Right cardiac atrium (tissue), 5 donors: ENCODE data around the gene CD82. TPM values are rescaled to one million over a fixed set of nuclear protein-coding genes. Genes with fewer than 3 reads are reported as not detected.

Experiments
- ATAC-seq, 2 donors: fragments of 200-7000 bp; cut with Tn5 transposase; one replicate each; pipeline versions ENCODE4 v1.8.0 to v1.9.1; 2020; ENCODE audit warnings: moderate library complexity in 2 of 2, mild to moderate bottlenecking in 1 of 2
- DNase-seq, 3 donors: peaks; one replicate each; pipeline ENCODE4 v3.0.0-alpha.2; 2020
- H3K27ac ChIP-seq: one replicate; pipeline ENCODE4 v1.5.1; 2013; ENCODE audit warnings: mild to moderate bottlenecking, low read length, control low read depth, moderate library complexity
- H3K27me3 ChIP-seq: one replicate; pipeline ENCODE4 v1.6.1; 2013; ENCODE audit not compliant: control insufficient read depth, insufficient read depth
- H3K4me1 ChIP-seq: one replicate; pipeline ENCODE4 v1.6.1; 2013; ENCODE audit warnings: low read length; ENCODE audit not compliant: control insufficient read depth, insufficient read depth
- H3K4me3 ChIP-seq: one replicate; pipeline ENCODE4 v1.5.1; 2013; ENCODE audit warnings: low read length, control low read depth
- H3K9me3 ChIP-seq: one replicate; pipeline ENCODE4 v1.6.1; 2013; ENCODE audit warnings: low read length; ENCODE audit not compliant: control insufficient read depth
- WGBS: extraction: QIAGEN DNeasy Blood & Tissue Kit; methylation state at CpG from one replicate; pipeline ENCODE4 v1.1.7; 2013; 5-methylcytosine and 5-hydroxymethylcytosine counted together
- intact Hi-C, 4 donors: fragments of 100-400 bp; cut with DNase I; formaldehyde crosslinking; loops; one replicate each; pipeline versions ENCODE4 v1.11.0 to v1.14.0; 2022 to 2023
- long read RNA-seq, 4 donors: library from polyadenylated mRNA; unstranded; transcript quantifications; one replicate each; pipeline ENCODE4 v2.0.0, GENCODE V29; 2020 to 2021
- polyA plus RNA-seq: library from polyadenylated mRNA; stranded (reverse); fragments of 200-250 nt; gene quantifications from one replicate; pipeline ENCODE4 v1.2.3, GENCODE V29; 2013
- total RNA-seq, 4 donors: library from RNA; stranded (reverse); fragmentation: NEBNext Ultra II Directional; extraction: Animal tissue kit (Norgen Biotek cat#: 25700); gene quantifications; one replicate each; pipeline ENCODE4 v1.2.1, GENCODE V29; 2021
- donor health status: healthy with polysubstance abuse.
- donor health status: DM: no; HTN: yes; CAD: no.
- donor health status: DM: no; HTN: no; CAD: no.
- donor health status: DM: no; HTN: yes; CAD: no; lungs with severe emphysema.
- donor health status: DM: yes; HTN: yes; CAD: no.

CD82 gene, protein sequence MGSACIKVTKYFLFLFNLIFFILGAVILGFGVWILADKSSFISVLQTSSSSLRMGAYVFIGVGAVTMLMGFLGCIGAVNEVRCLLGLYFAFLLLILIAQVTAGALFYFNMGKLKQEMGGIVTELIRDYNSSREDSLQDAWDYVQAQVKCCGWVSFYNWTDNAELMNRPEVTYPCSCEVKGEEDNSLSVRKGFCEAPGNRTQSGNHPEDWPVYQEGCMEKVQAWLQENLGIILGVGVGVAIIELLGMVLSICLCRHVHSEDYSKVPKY
- total RNA-seq (10 to 100 TPM; 16.7 to 33.6 (median 27.3) TPM), polyA plus RNA-seq (23.8 TPM)
- long read RNA-seq, donor 1, transcript CD82-201 (10 exons, 2,289 nt) = major isoform, 46 of 54 reads
- long read RNA-seq, donor 1, partial matches to known transcripts = 3 of 54 reads
- long read RNA-seq, donor 1, other reads (novel, unspliced or antisense) = 5 of 54 reads
- long read RNA-seq, donor 2, transcript CD82-201 (10 exons, 2,289 nt) = major isoform, 25 of 28 reads
- long read RNA-seq, donor 2, partial matches to known transcripts = 1 of 28 reads
- long read RNA-seq, donor 2, other reads (novel, unspliced or antisense) = 2 of 28 reads
- long read RNA-seq, donor 3, transcript CD82-201 (10 exons, 2,289 nt) = major isoform, 73 of 77 reads
- long read RNA-seq, donor 3, partial matches to known transcripts = 2 of 77 reads
- long read RNA-seq, donor 3, other reads (novel, unspliced or antisense) = 2 of 77 reads
- long read RNA-seq, donor 4, transcript CD82-201 (10 exons, 2,289 nt) = major isoform, 17 of 19 reads
- long read RNA-seq, donor 4, partial matches to known transcripts = 2 of 19 reads
- long read RNA-seq, donor 4, other reads (novel, unspliced or antisense) = 0 of 19 reads

DNA sequence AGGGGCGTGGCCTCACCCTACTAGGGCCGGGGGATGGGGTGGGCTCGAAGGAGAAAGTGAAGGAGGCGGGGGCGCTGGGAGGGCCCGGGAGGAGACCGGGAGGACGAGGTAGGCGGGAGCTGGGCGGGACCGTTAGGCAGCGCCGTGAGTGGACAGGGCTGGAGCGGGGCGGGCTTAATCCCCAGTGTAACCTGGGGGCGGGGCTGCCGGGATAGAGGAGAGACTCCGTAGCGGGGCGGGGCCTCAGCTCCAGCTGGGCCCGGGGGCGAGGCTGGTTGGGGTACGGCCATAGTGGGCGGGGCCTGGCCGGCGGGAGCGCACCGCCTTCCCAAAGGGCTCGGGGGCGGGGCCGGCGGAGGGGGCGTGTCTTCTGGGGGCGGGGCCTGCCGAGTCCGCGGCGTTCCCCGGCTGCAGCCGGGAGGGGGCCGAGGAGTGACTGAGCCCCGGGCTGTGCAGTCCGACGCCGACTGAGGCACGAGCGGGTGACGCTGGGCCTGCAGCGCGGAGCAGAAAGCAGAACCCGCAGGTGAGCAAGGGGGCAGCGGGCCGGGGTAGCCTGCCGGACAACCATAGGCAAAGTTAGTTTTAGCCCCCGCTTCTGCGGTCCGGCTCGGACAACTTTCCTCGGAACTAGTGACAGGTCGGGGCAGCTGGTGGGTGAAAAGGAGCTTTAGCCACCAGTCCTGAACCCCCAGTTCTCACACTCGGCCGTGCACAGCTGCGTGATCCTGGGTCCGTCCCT is at the start of gene CD82:
CD82 (plus strand) TSS at position 453 of the 742 bp plus-strand sequence. CDS start 29,000 bp downstream, outside the sequence.
- no peaks in the 10 kb centered on the region for H3K9me3 ChIP-seq
- intact Hi-C loops = loop anchor here in 2 of 4 donors (2.0 to 10.0 kb wide), 3 partner anchors 37 to 349 kb away; no protein-coding TSS in a partner anchor
- H3K27me3 ChIP-seq = no peaks in the 10 kb centered on the region
- H3K4me3 ChIP-seq = peak within 1 kb of the TSS; percentile 59
- 2% methylated on average over 64 of the region's 64 CpGs for WGBS
- peaks cover 26% of the 10 kb centered on the region for H3K4me1 ChIP-seq
- ATAC-seq (peak; percentile 98), DNase-seq (peak; percentile 100)
- H3K27ac ChIP-seq = peak within 1 kb of the TSS; percentile 83

DNA sequence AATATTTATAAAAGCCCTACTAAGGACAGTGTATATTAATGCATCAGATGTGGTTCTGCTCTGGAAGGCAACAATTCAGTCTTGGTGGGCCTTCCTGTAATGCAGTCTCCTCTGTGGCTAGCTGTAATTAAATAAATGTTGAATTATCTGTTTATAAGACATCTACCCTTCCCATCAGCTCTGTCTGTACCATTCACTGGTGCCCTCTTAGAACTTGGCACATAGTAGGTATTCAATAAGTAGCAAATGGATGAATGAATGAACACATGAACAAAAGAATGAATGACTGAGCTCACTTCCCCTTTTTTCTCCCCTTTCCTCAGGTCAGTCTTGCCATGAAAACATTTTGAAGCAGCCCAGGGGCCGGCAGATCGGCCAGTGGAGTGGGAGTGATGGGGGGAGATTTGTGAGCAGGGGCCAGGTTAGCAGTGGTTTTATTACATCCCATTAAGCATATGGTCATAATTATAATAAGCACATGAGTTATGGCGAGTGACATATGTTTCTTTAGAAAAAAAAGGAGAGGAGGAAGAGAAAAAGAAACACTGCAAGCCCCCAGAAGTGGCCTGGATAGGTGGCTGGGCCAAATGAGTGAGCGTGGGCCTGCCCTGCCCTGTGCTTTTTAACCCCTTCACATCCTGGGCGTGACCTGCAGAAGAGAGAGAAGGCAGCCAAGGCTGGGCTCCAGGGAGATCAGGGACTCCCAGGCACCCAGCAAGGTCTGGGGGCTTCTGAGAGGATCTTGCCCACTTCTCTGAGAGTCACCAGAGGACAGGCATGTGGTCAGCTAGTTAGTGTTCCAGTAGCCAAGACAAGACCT is 48.6 kb upstream of the CD82 start:
- WGBS = 84% methylated on average over 5 of the region's 5 CpGs
- no peak for ATAC-seq

DNA sequence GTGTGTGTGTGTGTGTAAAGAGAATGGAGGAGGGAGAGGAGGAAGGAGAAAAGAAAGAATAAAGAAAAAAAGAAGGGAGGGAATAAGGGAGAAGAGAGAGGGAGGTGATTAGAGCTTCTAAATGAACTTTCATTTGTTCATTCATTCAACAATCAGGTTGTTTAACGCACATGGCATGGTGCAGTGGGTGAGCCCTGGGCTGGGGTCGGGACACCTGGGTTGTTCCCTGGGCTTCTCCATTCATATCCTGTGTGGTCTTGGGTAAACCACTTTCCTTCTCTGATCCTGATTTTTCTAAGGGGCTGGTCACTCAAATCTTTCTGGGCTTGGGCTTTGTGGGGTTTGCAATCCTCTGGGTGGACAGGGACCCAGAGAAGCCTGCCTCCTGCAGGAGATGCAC is 47.9 kb upstream of the CD82 start:
- Histone ChIP-seq H3K27ac (no peak overlapping the region), H3K9me3 (no peaks in the 10 kb centered on the region), H3K4me1 (peaks cover 2% of the 10 kb centered on the region), H3K27me3 (no peaks in the 10 kb centered on the region), H3K4me3 (no peak overlapping the region)
- intact Hi-C loops = no loop called here
- 87% methylated on average over 2 of the region's 2 CpGs for WGBS
- ATAC-seq (no peak), DNase-seq (no peak)

More for the DNA sequence above, 48.6 kb upstream of the CD82 start:
- intact Hi-C loops = no loop called here
- DNase-seq = no peak
- H3K27ac ChIP-seq = no peak overlapping the region
- no peaks in the 10 kb centered on the region for H3K9me3 ChIP-seq
- H3K4me3 ChIP-seq = no peak overlapping the region
- H3K27me3 ChIP-seq = no peaks in the 10 kb centered on the region
- peaks cover 2% of the 10 kb centered on the region for H3K4me1 ChIP-seq

DNA sequence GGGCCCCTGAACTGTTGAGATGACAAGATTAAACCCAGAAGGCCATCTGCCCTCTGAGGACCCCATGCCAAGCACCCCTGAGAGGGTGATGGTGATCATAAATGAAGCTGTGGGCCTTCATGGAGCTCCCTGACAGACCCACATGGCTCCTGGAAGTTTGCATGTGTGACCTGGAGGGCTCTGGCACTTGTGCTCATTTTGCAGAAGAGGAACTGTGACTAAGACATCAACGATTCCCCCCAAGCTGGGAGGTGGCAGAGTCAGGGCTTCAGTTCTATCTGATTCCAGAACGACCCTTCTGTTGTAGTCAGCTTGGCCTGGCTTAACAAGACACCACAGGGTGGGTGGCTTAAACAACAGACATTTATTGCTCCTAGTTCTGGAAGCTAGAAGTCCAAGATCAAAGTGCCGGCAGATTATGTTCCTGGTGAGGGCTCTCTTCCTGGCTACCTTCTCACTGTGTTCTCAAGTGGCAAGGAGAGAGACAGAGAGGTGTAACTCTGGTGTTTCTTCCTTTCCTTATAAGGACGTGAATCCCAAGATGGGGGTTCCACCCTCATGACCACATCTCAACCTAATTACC is 46.4 kb upstream of the CD82 start:
- no peak overlapping the region for H3K4me3 ChIP-seq
- ATAC-seq = no peak
- H3K4me1 ChIP-seq = peaks cover 2% of the 10 kb centered on the region
- DNase-seq = no peak
- WGBS = 81% methylated on average over 4 of the region's 4 CpGs
- no peaks in the 10 kb centered on the region for H3K9me3 ChIP-seq
- intact Hi-C loops = no loop called here
- H3K27me3 ChIP-seq = no peaks in the 10 kb centered on the region
- no peak overlapping the region for H3K27ac ChIP-seq

DNA sequence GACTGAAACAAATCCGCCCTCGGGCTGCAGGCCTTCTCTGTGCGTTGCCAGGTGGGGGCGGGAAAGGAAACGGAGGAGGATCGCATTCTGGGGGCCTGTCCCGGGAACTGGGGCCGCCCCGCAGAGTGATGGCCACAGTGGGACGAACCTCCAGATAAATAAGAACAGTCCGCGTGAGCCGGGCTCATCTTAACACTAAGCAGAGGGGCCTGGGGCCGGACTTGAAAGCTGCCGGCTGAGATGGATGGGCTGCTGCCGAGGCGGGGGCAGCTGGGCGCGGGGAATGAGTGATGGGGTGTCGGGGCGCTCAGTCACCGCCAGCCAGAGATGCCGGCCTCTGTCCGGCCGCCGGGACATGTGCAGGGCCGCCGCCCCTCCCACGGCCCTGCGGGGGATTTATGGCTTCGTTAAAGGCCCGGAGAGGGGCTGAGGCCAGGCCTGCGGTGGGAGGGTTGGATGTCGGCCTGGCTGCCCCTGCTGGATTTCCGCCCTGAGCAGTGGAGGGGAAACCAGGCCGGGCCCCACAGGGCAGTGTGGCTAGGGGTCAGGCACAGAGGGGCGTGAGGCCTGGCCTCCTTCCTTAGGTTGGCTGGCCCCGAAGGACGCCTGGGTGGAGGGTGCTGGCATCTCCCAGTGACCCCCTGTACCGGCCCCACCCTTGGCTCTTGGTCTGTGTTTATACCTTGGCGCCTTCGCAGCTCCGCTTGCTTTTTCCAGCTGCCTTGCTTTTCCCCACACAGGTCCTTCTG is 45.3 kb upstream of the CD82 start:
- DNase-seq (peak; percentile 53 to 79 (median 79)), ATAC-seq (peak; percentile 78 to 89)
- Histone ChIP-seq H3K27ac (no peak overlapping the region), H3K27me3 (no peaks in the 10 kb centered on the region), H3K9me3 (no peaks in the 10 kb centered on the region), H3K4me1 (peaks cover 2% of the 10 kb centered on the region), H3K4me3 (no peak overlapping the region)
- intact Hi-C loops = no loop called here
- WGBS = 35% methylated on average over 43 of the region's 43 CpGs

DNA sequence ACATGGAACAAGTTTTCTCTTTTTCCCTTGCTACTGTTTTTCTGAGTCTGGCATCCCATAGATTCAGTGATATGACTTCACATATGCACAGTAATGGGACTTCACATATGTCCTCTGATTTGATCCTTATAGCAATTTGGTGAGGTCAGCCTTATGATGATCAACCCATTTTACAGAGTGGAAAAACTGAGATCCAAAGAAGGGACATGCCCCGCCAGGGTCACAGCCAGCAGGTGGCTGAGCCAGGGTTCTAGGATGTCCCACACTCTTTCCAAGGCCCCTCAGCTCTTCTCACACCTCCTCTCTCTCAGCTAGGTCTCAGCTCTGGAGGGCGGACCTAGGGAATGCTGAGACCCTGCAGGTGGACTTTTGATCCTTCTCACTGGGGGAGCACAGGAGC is 44.3 kb upstream of the CD82 start:
- no peak overlapping the region for H3K4me3 ChIP-seq
- no peak overlapping the region for H3K27ac ChIP-seq
- H3K9me3 ChIP-seq = no peaks in the 10 kb centered on the region
- WGBS = over 99% methylated on average over 2 of the region's 2 CpGs
- intact Hi-C loops = no loop called here
- H3K4me1 ChIP-seq = peaks cover 2% of the 10 kb centered on the region
- DNase-seq = no peak
- no peaks in the 10 kb centered on the region for H3K27me3 ChIP-seq
- ATAC-seq = no peak

DNA sequence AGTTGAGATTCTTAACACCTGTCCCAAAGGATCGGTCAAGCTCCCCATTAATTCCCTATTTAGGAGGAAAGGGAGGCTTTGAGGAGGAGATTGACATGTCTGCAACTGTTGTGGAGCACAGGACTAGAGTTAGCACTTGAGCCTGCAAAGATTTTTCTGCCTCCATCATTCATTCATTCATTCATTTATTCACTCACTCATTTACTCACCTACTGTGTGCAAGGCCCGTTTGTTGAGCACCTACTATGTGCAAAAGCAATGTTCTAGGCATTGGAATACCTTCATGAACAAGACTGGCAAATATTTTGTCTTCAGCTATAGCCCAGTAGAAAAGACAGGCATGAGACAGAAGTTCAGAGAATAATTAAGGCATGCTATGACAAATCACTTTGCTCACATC is 43.2 kb upstream of the CD82 start:
- DNase-seq (no peak), ATAC-seq (no peak)
- H3K4me3 ChIP-seq = no peak overlapping the region
- H3K27me3 ChIP-seq = no peaks in the 10 kb centered on the region
- peaks cover 2% of the 10 kb centered on the region for H3K4me1 ChIP-seq
- H3K9me3 ChIP-seq = no peaks in the 10 kb centered on the region
- intact Hi-C loops = no loop called here
- H3K27ac ChIP-seq = no peak overlapping the region
- 62% methylated on average over 2 of the region's 2 CpGs for WGBS

DNA sequence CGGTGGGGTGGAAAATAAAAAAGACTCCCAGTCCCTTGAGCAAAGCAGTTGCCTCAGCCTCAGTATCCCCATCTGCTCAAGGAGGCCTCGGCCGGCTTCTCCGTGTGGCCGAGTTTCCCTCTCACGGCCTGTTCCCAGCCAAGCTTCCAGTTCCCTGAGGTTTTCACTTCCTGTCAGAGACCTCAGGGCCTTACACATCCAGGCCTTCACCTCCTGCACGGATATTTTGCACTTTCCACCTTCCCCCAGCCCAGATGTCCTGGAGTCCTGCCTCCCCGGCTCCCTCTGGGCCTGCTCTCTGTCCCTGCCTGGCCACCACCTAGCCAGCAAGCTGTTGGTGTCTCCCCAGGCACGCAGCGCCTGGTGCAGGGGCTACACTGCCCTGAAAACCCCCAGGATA is 41.1 kb upstream of the CD82 start:
- H3K27me3 ChIP-seq = no peaks in the 10 kb centered on the region
- DNase-seq = no peak
- no peak overlapping the region for H3K27ac ChIP-seq
- intact Hi-C loops = no loop called here
- H3K4me3 ChIP-seq = no peak overlapping the region
- ATAC-seq = no peak
- no peaks in the 10 kb centered on the region for H3K9me3 ChIP-seq
- 59% methylated on average over 10 of the region's 10 CpGs for WGBS
- H3K4me1 ChIP-seq = peaks cover 2% of the 10 kb centered on the region

DNA sequence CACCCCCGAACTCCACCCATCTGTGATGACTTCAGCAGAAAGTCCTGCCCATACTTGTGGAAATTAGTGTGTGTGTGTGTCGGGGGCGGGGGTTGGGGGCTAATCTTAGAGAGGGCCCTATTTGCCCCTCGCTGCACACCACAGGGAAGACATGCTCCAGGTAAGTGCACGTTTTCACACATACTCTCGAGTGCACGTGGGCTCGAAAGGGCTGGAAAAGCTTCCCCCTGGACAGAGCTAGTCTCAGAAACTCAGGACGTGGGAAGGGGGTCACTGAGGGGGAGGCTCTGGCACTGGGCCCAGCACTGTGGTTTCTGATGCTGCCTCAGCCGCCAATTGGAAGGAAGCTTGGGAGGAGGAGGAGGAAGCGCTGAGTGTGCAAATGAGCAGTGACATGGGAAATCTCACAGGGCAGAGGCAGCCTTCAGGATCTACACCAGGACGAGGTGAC is 40.7 kb upstream of the CD82 start:
- H3K27me3 ChIP-seq = no peaks in the 10 kb centered on the region
- no peak overlapping the region for H3K27ac ChIP-seq
- H3K9me3 ChIP-seq = no peaks in the 10 kb centered on the region
- no peak overlapping the region for H3K4me3 ChIP-seq
- ATAC-seq = no peak
- peaks cover 2% of the 10 kb centered on the region for H3K4me1 ChIP-seq
- WGBS = 62% methylated on average over 12 of the region's 12 CpGs
- intact Hi-C loops = no loop called here
- no peak for DNase-seq
